ENCODE measurements around the gene TGFBR2. TPM values are rescaled to one million over a fixed set of nuclear protein-coding genes. Genes with fewer than 3 reads are reported as not detected.

TGFBR2 gene
- total and polyA plus RNA-seq, 4 donors: 13.9 to 61.2 (median 33.7) TPM

- DNase-seq (ENCODE audit: low spot score): no peak
- no peak overlapping the region for H3K9ac ChIP-seq (ENCODE audit: low read depth in 1 of 2, low read length in 2 of 2)
- H3K36me3 ChIP-seq (ENCODE audit: control insufficient read depth in 4 of 4, insufficient read depth in 3 of 4, low read depth in 1 of 4, low read length in 3 of 4): no peaks in the 10 kb centered on the region
- WGBS: 28% methylated on average over 4 of the region's 4 CpGs
- H3K27ac ChIP-seq (ENCODE audit: low read depth in 1 of 2, low read length in 2 of 2): peak overlapping the region; percentile 70 to 76
- H3K9me3 ChIP-seq (ENCODE audit: control insufficient read depth in 4 of 4, low read length in 3 of 4): no peaks in the 10 kb centered on the region
- TF ChIP-seq NR2F2 (IDR thresholded peaks at IDR 0.05): peak; percentile 85
- peak; percentile 98 to 99 for TF ChIP-seq HNF4A (conservative IDR thresholded peaks at IDR 0.05)
- TF ChIP-seq RXRA (IDR thresholded peaks at IDR 0.05): peak; percentile 91 to 97
- peak; percentile 64 to 93 for TF ChIP-seq EGR1 (IDR thresholded peaks at IDR 0.05; ENCODE audit: low read depth in 2 of 2)
- peak; percentile 98 to 99 for TF ChIP-seq JUND (IDR thresholded peaks at IDR 0.05)
- TF ChIP-seq FOXA1 (IDR thresholded peaks at IDR 0.05): peak; percentile 92
- peak; percentile 78 for TF ChIP-seq REST (IDR thresholded peaks at IDR 0.05)
- TF ChIP-seq TAF1 (conservative IDR thresholded peaks at IDR 0.05): no peak
- TF ChIP-seq MAX (IDR thresholded peaks at IDR 0.05): peak; percentile 94
- peak; percentile 96 for TF ChIP-seq SP1 (IDR thresholded peaks at IDR 0.05)
- TF ChIP-seq ZBTB33 (IDR thresholded peaks at IDR 0.05): peak; percentile 90
- TF ChIP-seq ATF3 (IDR thresholded peaks at IDR 0.05): peak; percentile 93
- TF ChIP-seq GABPA (IDR thresholded peaks at IDR 0.05 in 1 of 2, conservative IDR thresholded peaks at IDR 0.05 in 1 of 2): peak in 1 of 2 donors; percentile 57
- TF ChIP-seq HNF4G (IDR thresholded peaks at IDR 0.05): peak; percentile 92
- peak; percentile 69 to 71 for TF ChIP-seq RAD21 (IDR thresholded peaks at IDR 0.05)
- peak; percentile 90 for TF ChIP-seq YY1 (IDR thresholded peaks at IDR 0.05)
- TF ChIP-seq FOXA2 (IDR thresholded peaks at IDR 0.05): peak; percentile 73
- no peak for TF ChIP-seq CTCF (IDR thresholded peaks at IDR 0.05; ENCODE audit: low read depth, low read length, missing input control)
- no peak overlapping the region for H3K4me3 ChIP-seq (ENCODE audit: low read depth in 1 of 3, low read length in 3 of 3)
- H3K27me3 ChIP-seq (ENCODE audit: control insufficient read depth in 4 of 4, insufficient read depth in 4 of 4, low read length in 3 of 4): no peaks in the 10 kb centered on the region
- peaks cover 15 to 42% (median 23%) of the 10 kb centered on the region in 4 donors for H3K4me1 ChIP-seq (ENCODE audit: control insufficient read depth in 4 of 4, insufficient read depth in 4 of 4, low read length in 3 of 4)
Measured at GRCh38 chr3:30625541-30626438, 19.4 kb downstream of the TGFBR2 start.
